Right hindlimb (tissue), 1 donor: Measurements from ENCODE around the gene KEAP1.

ENCODE experiments used
- DNase-seq: peaks from one replicate; pipeline ENCODE4 v3.0.0-alpha.2; 2018

Gene KEAP1

DNA sequence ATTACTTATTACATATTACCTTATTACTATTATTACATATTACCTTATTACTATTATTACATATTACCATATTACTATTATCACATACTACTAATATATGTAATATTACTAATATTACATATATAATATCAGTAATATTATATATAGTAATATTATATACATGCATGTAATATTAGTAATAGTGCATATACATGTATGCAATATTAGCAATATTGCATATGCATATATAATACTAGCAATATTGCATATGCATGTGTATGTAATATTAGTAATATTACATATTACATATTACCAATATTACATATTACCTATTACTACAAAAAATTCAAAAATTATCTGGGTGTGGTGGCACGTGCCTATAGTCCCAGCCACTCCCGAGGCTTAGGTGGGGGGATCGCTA, 60.5 kb downstream of the KEAP1 start:
- no peak for DNase-seq

DNA sequence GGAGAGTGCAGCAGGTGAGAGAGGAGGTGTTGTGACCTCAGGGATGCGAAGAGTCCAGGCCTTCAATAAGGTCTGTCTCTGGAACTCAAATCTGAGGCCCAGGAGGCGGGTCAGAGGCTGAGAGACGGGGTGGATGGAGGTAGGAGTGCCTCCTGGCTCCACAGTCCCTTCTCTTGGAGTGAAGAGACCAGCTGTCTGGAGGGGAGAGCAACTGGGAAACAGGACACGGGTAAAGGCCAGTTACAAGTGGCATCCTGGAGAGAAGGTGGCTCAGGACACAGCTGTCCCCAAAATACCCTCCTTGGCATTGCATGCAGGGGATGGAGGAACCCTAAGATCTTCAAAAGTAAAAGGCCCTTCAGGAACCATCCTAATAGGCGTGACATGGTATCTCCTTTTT, 63.6 kb downstream of the KEAP1 start:
- no peak for DNase-seq
